T follicular helper cell (primary cell): ENCODE data around the gene HSFX3.
"Not testable (repeated sequence)": the region's sequence is repeated elsewhere in the genome, so short reads cannot be mapped to it uniquely, and the experiment has no call there.

Source experiments
- DNase-seq: peaks from one replicate; pipeline ENCODE4 v3.0.0-alpha.2; 2020; ENCODE audit warnings: low read depth
- total RNA-seq, 2 experiments: gene quantifications; one replicate each; lab custom pipeline; 2026; lab: John Stamatoyannopoulos, UW

Gene HSFX3
- total RNA-seq: 0 to 0.06 reads per million in 2 experiments

- not testable (repeated sequence) for DNase-seq
Measured at GRCh38 chrX:149549701-149550100, at the start of gene HSFX3. TSS of gene HSFX3 (minus strand) at chrX:149549924. CDS start at chrX:149549852, 72 bp downstream.

GRCh38 chrX:149598603-149599002, 48.9 kb upstream of the HSFX3 start:
- not testable (repeated sequence) for DNase-seq

GRCh38 chrX:149595943-149596342, 46.2 kb upstream of the HSFX3 start:
- not testable (repeated sequence) for DNase-seq

- DNase-seq: not testable (repeated sequence)
Measured at GRCh38 chrX:149595214-149595613, 45.5 kb upstream of the HSFX3 start, which contains the start of gene HSFX2. TSS of gene HSFX2 (minus strand) at chrX:149595314. CDS start at chrX:149594700, 614 bp downstream.

GRCh38 chrX:149590993-149591392, 41.3 kb upstream of the HSFX3 start:
- DNase-seq: not testable (repeated sequence)

- DNase-seq: not testable (repeated sequence)
Measured at GRCh38 chrX:149587359-149587758, 37.6 kb upstream of the HSFX3 start, which contains the start of gene MAGEA9B. TSS of gene MAGEA9B (minus strand) at chrX:149587459. CDS start at chrX:149583179, 4,280 bp downstream.

- not testable (repeated sequence) for DNase-seq
Measured at GRCh38 chrX:149585631-149586030, 35.9 kb upstream of the HSFX3 start.

- not testable (repeated sequence) for DNase-seq
Measured at GRCh38 chrX:149573456-149573855, 23.7 kb upstream of the HSFX3 start.

- DNase-seq: no peak
Measured at GRCh38 chrX:149572743-149573142, 23.0 kb upstream of the HSFX3 start.

- no peak for DNase-seq
Measured at GRCh38 chrX:149571770-149572169, 22.0 kb upstream of the HSFX3 start.

GRCh38 chrX:149570668-149571067, 20.9 kb upstream of the HSFX3 start:
- no peak for DNase-seq

GRCh38 chrX:149569770-149570169, 20.0 kb upstream of the HSFX3 start:
- DNase-seq: no peak

GRCh38 chrX:149568701-149569296, 19.1 kb upstream of the HSFX3 start:
- DNase-seq: no peak

- DNase-seq: no peak
Measured at GRCh38 chrX:149567621-149568417, 18.1 kb upstream of the HSFX3 start.

GRCh38 chrX:149563359-149563758, 13.6 kb upstream of the HSFX3 start:
- no peak for DNase-seq

GRCh38 chrX:149555251-149555650, 5.5 kb upstream of the HSFX3 start:
- not testable (repeated sequence) for DNase-seq

GRCh38 chrX:149551939-149552248, 2.2 kb upstream of the HSFX3 start:
- not testable (repeated sequence) for DNase-seq

- DNase-seq: not testable (repeated sequence)
Measured at GRCh38 chrX:149551245-149551938, 1.7 kb upstream of the HSFX3 start.

- DNase-seq: not testable (repeated sequence)
Measured at GRCh38 chrX:149550454-149550853, 730 bp upstream of the HSFX3 start.

- DNase-seq: not testable (repeated sequence)
Measured at GRCh38 chrX:149547782-149548181, 1.9 kb downstream of the HSFX3 start.

- DNase-seq: not testable (repeated sequence)
Measured at GRCh38 chrX:149546962-149547361, 2.8 kb downstream of the HSFX3 start.
